BE2C (cell line): Measurements from ENCODE around the gene C3orf22.

ENCODE experiments used
- DNase-seq: peaks from one replicate; pipeline ENCODE4 v3.0.0-alpha.2; 2020
- H3K27me3 ChIP-seq: fragments of 250-450 bp; sonication (Bioruptor Pico); 2 replicates; pipeline ENCODE4 v1.5.1; 2020; ENCODE audit warnings: mild to moderate bottlenecking
- H3K36me3 ChIP-seq: fragments of 250-450 bp; sonication (Bioruptor Pico); 2 replicates; pipeline ENCODE4 v1.5.1; 2020; ENCODE audit warnings: mild to moderate bottlenecking
- H3K4me1 ChIP-seq: fragments of 250-450 bp; sonication (Bioruptor Pico); 2 replicates; pipeline ENCODE4 v1.5.1; 2020
- H3K4me3 ChIP-seq: 2 replicates; pipeline ENCODE4 v1.5.1; 2011; ENCODE audit warnings: low read depth, low read length
- H3K9me3 ChIP-seq: fragments of 250-450 bp; sonication (Bioruptor Pico); 2 replicates; pipeline ENCODE4 v1.5.1; 2020
- CTCF ChIP-seq: IDR thresholded peaks from 2 replicates; pipeline ENCODE4 v1.5.1; 2012; ENCODE audit warnings: mild to moderate bottlenecking, low read depth, low read length

The C3orf22 gene

DNA sequence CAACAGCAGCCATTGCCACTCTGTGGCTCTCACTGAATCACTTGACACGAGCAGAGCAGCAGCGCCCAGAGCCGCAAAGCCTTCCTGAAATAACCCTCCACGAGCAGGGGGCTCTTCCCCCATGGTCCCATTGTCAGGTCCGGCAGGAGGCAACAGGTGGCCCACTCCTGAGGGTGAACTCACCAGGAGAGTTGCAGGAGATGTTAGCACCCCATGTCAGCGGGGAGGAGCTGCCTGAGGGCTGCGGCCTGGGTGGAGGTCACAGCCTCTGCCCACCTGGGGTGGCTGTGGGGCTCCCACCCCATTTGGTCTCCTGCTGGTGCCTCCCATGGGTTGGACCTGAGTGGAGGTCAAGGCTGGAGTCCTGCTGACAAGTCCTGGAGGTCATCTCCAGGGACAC, 12.3 kb upstream of the C3orf22 start:
- peaks cover 5% of the 10 kb centered on the region for H3K4me1 ChIP-seq
- no peaks in the 10 kb centered on the region for H3K9me3 ChIP-seq
- H3K4me3 ChIP-seq: no peak overlapping the region
- no peak for DNase-seq
- H3K36me3 ChIP-seq: no peaks in the 10 kb centered on the region
- no peak for TF ChIP-seq CTCF
- H3K27me3 ChIP-seq: no peaks in the 10 kb centered on the region

DNA sequence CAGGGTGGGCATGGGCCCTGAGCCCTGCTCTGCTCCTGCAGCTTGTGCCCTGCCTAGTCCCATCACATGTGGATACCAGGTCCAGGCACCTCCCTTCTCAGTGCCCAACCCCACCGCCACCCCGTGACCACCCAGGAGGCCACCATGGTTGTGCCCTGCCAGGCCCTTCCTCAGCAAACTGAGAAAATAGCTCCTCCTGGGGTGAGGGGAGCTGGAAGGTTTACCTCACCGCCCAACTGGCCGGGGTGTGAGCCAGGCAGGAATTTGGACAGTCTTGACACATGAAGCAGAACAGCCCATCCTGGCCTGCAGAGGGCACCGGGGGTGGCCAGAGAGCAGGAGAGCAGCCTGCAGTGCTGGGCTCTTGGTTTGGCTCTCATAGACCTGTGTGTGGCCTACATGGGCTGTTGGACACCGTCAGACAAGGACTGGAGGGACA, 11.4 kb upstream of the C3orf22 start:
- Histone ChIP-seq H3K9me3 (no peaks in the 10 kb centered on the region), H3K4me1 (peaks cover 5% of the 10 kb centered on the region), H3K36me3 (no peaks in the 10 kb centered on the region), H3K4me3 (no peak overlapping the region), H3K27me3 (no peaks in the 10 kb centered on the region)
- TF ChIP-seq CTCF: no peak
- DNase-seq: no peak

DNA sequence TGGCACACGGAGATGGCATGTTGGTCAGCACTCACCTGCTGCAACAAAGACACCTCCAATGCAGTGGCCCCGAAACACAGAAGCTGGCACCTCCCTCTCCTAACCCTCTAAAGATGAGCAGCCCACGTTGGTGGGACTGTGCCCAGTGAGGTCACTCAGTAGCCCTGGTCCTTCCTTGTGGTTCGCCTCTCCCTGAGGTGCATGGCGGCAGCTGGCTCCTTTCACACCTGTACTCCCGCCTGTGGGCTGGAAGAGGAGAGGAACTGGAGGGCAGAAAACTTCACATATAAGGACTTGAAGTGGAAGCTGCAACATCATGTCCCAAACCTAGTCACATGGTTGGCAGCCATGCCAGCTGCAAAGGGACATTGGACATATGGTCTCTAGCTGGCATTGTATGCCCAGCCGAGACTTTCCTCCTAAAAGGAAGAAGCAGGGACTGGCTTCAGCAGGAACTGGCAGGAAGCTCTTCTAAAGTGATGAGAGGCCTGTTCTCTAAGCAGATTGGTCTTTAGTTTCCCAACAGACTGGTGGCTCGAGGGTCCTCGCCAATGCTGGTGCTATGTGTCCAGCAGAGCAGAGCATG, 10.8 kb upstream of the C3orf22 start:
- H3K9me3 ChIP-seq: no peaks in the 10 kb centered on the region
- no peaks in the 10 kb centered on the region for H3K27me3 ChIP-seq
- H3K36me3 ChIP-seq: no peaks in the 10 kb centered on the region
- TF ChIP-seq CTCF: no peak
- H3K4me3 ChIP-seq: no peak overlapping the region
- H3K4me1 ChIP-seq: peaks cover 5% of the 10 kb centered on the region
- no peak for DNase-seq

- Histone ChIP-seq H3K36me3 (no peaks in the 10 kb centered on the region), H3K27me3 (no peaks in the 10 kb centered on the region), H3K4me3 (no peak overlapping the region), H3K4me1 (peaks cover 5% of the 10 kb centered on the region), H3K9me3 (no peaks in the 10 kb centered on the region)
- DNase-seq: no peak
- no peak for TF ChIP-seq CTCF
Observed at GRCh38 chr3:126568776-126569342, 10.1 kb upstream of the C3orf22 start.

GRCh38 chr3:126567696-126568438, 9.1 kb upstream of the C3orf22 start:
- no peak for DNase-seq
- H3K9me3 ChIP-seq: no peaks in the 10 kb centered on the region
- no peak for TF ChIP-seq CTCF
- H3K4me3 ChIP-seq: no peak overlapping the region
- H3K27me3 ChIP-seq: no peaks in the 10 kb centered on the region; the same call in 1 of the 2 replicates
- H3K4me1 ChIP-seq: peaks cover 3% of the 10 kb centered on the region
- H3K36me3 ChIP-seq: no peaks in the 10 kb centered on the region
